ENCODE data around the gene NCOA1. TPM values are rescaled to one million over a fixed set of nuclear protein-coding genes. Genes with fewer than 3 reads are reported as not detected.

NCOA1 gene
- polyA plus RNA-seq, 3 donors, result 7.3 to 30.2 (median 10.2) TPM

DNA sequence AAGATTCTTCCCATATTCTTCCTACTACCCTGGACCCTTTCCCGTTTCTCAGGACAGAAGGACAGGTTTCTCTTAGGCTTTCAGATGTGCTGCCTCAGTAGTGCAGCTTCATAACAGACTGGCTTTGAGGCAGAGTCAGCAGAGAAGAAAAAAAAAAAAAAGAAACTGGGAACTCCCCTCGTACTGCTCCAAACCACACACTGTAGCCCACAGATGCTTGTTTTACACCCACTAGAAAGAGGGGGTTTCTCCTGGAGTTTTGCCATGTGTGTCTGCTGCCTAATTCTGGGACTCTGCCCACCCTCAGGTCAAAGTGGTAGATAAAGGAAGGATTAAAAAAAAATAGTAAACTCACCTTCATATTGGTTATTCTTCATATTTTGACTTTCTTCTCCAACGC, 95.9 kb downstream of the NCOA1 start:
- Histone ChIP-seq H3K4me3 (replicated peaks in 1 of 3; ENCODE audit: low read depth in 2 of 3, low read length in 3 of 3) (no peak overlapping the region), H3K79me2 (ENCODE audit: insufficient read depth, low read length) (no peaks in the 10 kb centered on the region), H3K36me3 (replicated peaks in 1 of 2; ENCODE audit: control insufficient read depth in 1 of 2, insufficient read depth in 2 of 2, low read length in 2 of 2) (peaks cover 4 to 38% of the 10 kb centered on the region in 2 donors), H3K4me1 (ENCODE audit: control insufficient read depth in 1 of 2, insufficient read depth in 2 of 2, low read length in 2 of 2) (no peaks in the 10 kb centered on the region), H4K20me1 (ENCODE audit: insufficient read depth, low read length) (peaks cover 78% of the 10 kb centered on the region), H3K27me3 (ENCODE audit: control insufficient read depth in 2 of 2, insufficient read depth in 2 of 2, low read length in 2 of 2) (no peaks in the 10 kb centered on the region), H3K9me3 (replicated peaks in 1 of 2; ENCODE audit: control insufficient read depth in 1 of 2, insufficient read depth in 1 of 2, low read length in 2 of 2) (no peaks in the 10 kb centered on the region), H3K27ac (ENCODE audit: low read depth in 1 of 2, low read length in 2 of 2) (no peak overlapping the region), H2AFZ (ENCODE audit: insufficient read depth, low read depth, low read length, poor library complexity, severe bottlenecking) (no peak overlapping the region), H3K4me2 (replicated peaks; ENCODE audit: extremely low read depth, low read length, poor library complexity, severe bottlenecking) (no peak overlapping the region), H3K9ac (ENCODE audit: insufficient read depth, low read length, poor library complexity, severe bottlenecking) (no peak overlapping the region)
- Mint-ChIP-seq H3K36me3 (peaks cover 34 to 37% of the 10 kb centered on the region in 2 donors), H3K4me3 (no peak overlapping the region), H3K9me3 (no peaks in the 10 kb centered on the region), H3K27ac (no peak overlapping the region), H3K4me1 (peaks cover 3% of the 10 kb centered on the region), H3K27me3 (ENCODE audit: low read depth in 3 of 3) (no peaks in the 10 kb centered on the region)
- no CpG with 5 or more reads among the region's 3 CpGs for WGBS (ENCODE audit: insufficient coverage)
- DNase-seq, result no peak
- TF ChIP-seq, protein P1, sequence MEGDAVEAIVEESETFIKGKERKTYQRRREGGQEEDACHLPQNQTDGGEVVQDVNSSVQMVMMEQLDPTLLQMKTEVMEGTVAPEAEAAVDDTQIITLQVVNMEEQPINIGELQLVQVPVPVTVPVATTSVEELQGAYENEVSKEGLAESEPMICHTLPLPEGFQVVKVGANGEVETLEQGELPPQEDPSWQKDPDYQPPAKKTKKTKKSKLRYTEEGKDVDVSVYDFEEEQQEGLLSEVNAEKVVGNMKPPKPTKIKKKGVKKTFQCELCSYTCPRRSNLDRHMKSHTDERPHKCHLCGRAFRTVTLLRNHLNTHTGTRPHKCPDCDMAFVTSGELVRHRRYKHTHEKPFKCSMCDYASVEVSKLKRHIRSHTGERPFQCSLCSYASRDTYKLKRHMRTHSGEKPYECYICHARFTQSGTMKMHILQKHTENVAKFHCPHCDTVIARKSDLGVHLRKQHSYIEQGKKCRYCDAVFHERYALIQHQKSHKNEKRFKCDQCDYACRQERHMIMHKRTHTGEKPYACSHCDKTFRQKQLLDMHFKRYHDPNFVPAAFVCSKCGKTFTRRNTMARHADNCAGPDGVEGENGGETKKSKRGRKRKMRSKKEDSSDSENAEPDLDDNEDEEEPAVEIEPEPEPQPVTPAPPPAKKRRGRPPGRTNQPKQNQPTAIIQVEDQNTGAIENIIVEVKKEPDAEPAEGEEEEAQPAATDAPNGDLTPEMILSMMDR (IDR thresholded peaks at IDR 0.05), result no peak
- intact Hi-C loops (cut with micrococcal nuclease), result no loop called here

DNA sequence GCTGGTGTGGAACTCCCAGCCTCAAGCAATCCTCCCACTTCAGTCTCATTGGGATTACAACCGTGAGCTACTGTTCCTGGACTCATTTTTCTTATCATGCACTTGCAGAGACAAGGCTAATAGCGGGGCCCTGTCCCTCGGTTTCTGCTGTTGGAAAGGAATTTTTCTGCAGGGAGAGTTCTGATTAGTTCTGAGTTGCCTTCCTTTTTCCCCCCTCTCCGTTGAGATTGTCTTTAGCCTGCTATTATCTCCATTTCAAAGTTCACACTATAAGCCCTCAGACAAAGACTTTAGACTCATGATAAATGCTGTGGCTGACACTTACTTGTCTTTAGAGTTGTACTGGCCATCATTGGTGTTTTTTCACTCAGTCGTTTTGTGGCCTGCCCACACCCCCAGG, 97.2 kb downstream of the NCOA1 start:
- intact Hi-C loops (cut with micrococcal nuclease), result no loop called here
- WGBS (ENCODE audit: insufficient coverage), result 100% methylated on average over 2 of the region's 5 CpGs
- Mint-ChIP-seq H3K27me3 (ENCODE audit: low read depth in 3 of 3) (no peaks in the 10 kb centered on the region), H3K27ac (no peak overlapping the region), H3K9me3 (no peaks in the 10 kb centered on the region), H3K4me3 (no peak overlapping the region), H3K36me3 (peaks cover 37% of the 10 kb centered on the region in 2 donors), H3K4me1 (no peaks in the 10 kb centered on the region)
- H3K27ac ChIP-seq (ENCODE audit: low read depth in 1 of 2, low read length in 2 of 2), result no peak overlapping the region
- peaks cover 79% of the 10 kb centered on the region for H4K20me1 ChIP-seq (ENCODE audit: insufficient read depth, low read length)
- no peaks in the 10 kb centered on the region for H3K27me3 ChIP-seq (ENCODE audit: control insufficient read depth in 2 of 2, insufficient read depth in 2 of 2, low read length in 2 of 2)
- H3K79me2 ChIP-seq (ENCODE audit: insufficient read depth, low read length), result no peaks in the 10 kb centered on the region
- TF ChIP-seq, protein P1 (IDR thresholded peaks at IDR 0.05), result no peak
- DNase-seq, result no peak
- H3K9me3 ChIP-seq (replicated peaks in 1 of 2; ENCODE audit: control insufficient read depth in 1 of 2, insufficient read depth in 1 of 2, low read length in 2 of 2), result no peaks in the 10 kb centered on the region
- no peaks in the 10 kb centered on the region for H3K4me1 ChIP-seq (ENCODE audit: control insufficient read depth in 1 of 2, insufficient read depth in 2 of 2, low read length in 2 of 2)
- no peak overlapping the region for H3K4me3 ChIP-seq (replicated peaks in 1 of 3; ENCODE audit: low read depth in 2 of 3, low read length in 3 of 3)
- no peak overlapping the region for H3K4me2 ChIP-seq (replicated peaks; ENCODE audit: extremely low read depth, low read length, poor library complexity, severe bottlenecking)
- H3K9ac ChIP-seq (ENCODE audit: insufficient read depth, low read length, poor library complexity, severe bottlenecking), result no peak overlapping the region
- H2AFZ ChIP-seq (ENCODE audit: insufficient read depth, low read depth, low read length, poor library complexity, severe bottlenecking), result no peak overlapping the region
- H3K36me3 ChIP-seq (replicated peaks in 1 of 2; ENCODE audit: control insufficient read depth in 1 of 2, insufficient read depth in 2 of 2, low read length in 2 of 2), result peaks cover 4 to 46% of the 10 kb centered on the region in 2 donors

Measured in CD14-positive monocyte (primary cell).